HG02973 (cell line): ENCODE results near the gene PLXNA4.

Source experiments
- ATAC-seq: cut with Tn5 transposase; IDR thresholded peaks from one replicate; pipeline ENCODE4 v1.9.1; 2021; ENCODE audit warnings: moderate library complexity; ENCODE audit not compliant: unreplicated experiment

The PLXNA4 gene

GRCh38 chr7:132536654-132537395 lies 39.4 kb downstream of the PLXNA4 start:
- ATAC-seq: no peak

DNA sequence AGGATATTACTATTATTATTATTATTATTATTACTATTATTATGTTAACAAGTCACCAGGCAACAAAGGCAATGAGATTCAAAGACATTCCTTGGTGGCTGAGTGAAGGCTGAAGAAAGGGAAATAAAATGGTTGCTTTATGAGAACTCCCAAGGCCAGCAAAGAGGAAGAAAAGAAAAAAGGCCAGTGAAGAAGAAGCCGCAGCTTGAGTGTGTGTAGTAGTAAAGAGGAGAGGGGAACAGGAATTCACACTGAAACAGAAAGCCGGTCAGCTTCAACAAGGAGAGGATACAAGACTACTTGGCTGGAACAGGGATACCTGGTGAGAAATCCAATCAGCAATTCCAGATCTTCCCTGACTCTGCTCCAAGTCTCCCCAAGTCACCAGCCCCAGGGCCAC lies 42.4 kb downstream of the PLXNA4 start:
- ATAC-seq: no peak

DNA sequence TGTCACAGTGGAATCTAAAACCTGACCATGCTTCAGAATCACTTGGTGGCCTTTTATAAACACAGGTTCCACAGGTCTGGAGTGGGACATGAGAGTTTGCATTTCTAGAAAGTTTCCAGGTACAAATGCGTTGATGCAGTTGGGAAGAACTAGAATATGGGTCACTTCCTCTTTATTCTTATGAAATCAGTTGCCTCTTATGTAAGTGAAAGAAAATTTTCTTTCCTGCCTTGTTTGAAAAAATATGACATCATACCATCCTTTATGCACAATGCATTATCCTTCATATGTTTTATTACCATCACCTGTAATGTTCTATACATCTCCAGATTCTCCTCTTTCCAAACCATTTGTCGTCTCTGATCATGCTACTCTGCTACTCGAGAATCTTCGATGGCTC lies 44.0 kb downstream of the PLXNA4 start:
- ATAC-seq: no peak

GRCh38 chr7:132531562-132531961 lies 44.7 kb downstream of the PLXNA4 start:
- no peak for ATAC-seq

GRCh38 chr7:132528695-132529094 lies 47.6 kb downstream of the PLXNA4 start:
- ATAC-seq: no peak

DNA sequence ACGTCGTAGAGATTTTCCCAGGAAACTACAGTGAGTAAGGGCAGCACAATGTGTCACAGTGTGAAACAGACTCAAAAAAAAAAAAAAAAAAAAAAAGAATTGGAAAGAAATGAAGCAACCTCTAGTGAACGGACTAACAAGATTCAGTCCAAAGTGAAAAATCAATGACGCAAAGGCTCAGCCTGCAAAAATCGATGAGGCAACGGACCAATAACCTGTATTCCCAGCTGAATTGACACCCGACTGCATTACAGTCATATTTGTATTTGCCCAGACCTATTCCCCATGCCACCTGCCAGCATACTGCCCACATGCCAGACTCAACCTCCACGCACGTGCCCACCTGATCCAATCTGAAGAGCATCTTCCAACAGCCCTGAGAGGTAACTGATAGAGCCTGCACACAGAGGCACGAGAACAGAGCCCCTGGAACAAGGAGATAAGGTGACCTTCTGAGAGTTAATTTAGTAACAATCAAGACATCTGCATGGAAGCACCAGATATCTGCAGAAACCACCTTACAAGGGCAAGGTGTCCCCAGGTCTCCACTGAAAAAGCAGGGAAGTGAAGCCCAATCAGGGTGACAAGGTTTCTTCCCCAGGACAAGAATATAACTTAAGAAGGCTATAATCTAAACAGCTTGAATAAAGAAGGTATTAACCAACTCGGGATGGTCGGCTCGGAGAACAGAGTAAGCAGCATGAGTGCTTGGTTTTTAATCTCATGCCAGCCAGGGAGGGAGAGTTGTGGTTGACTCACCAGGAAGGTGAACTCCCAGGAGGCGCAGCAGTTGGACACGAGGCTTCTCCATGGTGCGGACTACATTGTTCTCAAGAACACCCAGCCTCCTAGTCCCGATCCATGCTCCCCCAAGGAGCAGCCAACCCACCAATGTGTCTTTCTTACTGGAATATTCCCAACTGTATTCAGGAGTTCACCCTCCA lies 48.5 kb downstream of the PLXNA4 start:
- no peak for ATAC-seq

DNA sequence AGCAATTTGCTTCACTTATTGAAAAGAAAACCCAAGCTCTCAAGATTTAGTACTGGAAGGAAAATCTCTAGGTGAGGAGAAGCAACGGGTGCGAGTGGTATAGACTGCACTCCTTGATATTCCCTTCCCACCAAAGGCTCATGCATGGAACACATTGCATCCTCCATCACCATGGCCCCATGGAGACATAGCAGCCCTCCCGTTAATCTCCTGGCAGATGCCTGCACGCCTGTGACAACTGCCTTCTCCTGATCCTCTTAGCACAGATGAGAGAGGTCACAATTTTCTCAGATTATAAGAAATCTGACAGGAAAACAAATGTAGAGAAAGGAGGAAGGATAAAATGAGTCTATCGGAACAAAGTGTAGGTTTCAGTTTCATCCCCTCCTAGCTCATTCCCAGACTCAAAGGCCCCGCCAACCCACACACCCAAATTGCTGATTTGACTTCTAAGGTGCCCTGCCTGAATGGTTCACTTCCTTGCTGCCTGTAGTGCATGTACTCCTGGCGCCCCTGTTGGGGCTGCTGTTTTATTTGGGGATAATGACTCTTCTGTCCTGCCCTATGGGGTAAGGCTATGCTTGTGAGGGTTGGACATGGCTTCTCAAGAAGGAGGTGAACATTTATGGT lies 50.0 kb downstream of the PLXNA4 start:
- no peak for ATAC-seq

DNA sequence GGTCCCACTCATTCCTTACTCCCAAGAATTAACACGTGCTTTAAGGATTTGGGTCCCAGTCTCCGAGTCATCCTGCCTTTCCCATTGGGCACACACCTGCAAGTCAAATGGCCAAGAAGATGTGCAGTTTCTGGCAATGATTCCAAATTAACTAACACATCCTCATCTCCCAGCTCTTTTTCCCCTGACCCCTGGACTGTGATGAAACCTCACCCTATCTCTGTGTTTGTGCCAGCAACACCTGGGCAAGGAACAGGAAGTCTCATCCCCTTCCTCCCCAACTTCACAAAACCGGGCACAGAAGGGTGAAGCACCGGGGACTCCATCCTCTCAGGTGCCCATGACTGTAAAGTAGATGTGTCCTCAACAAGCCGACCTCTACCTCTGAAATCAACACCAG lies 54.8 kb downstream of the PLXNA4 start:
- no peak for ATAC-seq

GRCh38 chr7:132520591-132521280 lies 55.5 kb downstream of the PLXNA4 start:
- no peak for ATAC-seq

GRCh38 chr7:132519936-132520335 lies 56.3 kb downstream of the PLXNA4 start:
- ATAC-seq: no peak

- no peak for ATAC-seq
These were observed 57.5 kb downstream of the PLXNA4 start for GRCh38 chr7:132518839-132519173.

- no peak for ATAC-seq
These were observed 58.0 kb downstream of the PLXNA4 start for GRCh38 chr7:132518102-132518838.

- ATAC-seq: no peak
These were observed 60.0 kb downstream of the PLXNA4 start for GRCh38 chr7:132516042-132516840.

GRCh38 chr7:132515181-132515580 lies 61.1 kb downstream of the PLXNA4 start:
- ATAC-seq: no peak

DNA sequence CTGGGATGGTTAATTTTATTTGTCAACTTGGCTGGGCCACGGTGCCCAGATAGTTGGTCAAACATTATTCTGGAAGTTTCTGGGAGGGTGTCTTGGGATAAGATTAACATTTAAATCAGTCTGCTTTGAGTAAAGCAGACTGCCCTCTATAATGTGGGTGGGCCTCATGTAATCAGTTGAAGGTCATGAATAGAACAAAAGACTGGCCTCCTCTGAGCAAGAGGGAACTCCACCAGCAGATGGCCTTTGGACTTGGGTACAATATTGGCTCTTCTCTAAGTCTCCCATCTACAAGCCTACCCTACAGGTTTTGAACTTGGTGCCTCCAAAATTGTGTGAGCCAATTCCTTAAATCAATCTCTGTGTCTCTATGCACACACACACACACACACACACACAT lies 61.8 kb downstream of the PLXNA4 start:
- no peak for ATAC-seq

GRCh38 chr7:132511921-132512320 lies 64.3 kb downstream of the PLXNA4 start:
- ATAC-seq: no peak

- no peak for ATAC-seq
These were observed 64.9 kb downstream of the PLXNA4 start for GRCh38 chr7:132511387-132511786.

- no peak for ATAC-seq
These were observed 66.6 kb downstream of the PLXNA4 start for GRCh38 chr7:132509643-132510042.

GRCh38 chr7:132508724-132509353 lies 67.4 kb downstream of the PLXNA4 start:
- ATAC-seq: no peak
